ENCODE measurements around the gene SLC2A8.

Gene SLC2A8, protein sequence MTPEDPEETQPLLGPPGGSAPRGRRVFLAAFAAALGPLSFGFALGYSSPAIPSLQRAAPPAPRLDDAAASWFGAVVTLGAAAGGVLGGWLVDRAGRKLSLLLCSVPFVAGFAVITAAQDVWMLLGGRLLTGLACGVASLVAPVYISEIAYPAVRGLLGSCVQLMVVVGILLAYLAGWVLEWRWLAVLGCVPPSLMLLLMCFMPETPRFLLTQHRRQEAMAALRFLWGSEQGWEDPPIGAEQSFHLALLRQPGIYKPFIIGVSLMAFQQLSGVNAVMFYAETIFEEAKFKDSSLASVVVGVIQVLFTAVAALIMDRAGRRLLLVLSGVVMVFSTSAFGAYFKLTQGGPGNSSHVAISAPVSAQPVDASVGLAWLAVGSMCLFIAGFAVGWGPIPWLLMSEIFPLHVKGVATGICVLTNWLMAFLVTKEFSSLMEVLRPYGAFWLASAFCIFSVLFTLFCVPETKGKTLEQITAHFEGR

DNA sequence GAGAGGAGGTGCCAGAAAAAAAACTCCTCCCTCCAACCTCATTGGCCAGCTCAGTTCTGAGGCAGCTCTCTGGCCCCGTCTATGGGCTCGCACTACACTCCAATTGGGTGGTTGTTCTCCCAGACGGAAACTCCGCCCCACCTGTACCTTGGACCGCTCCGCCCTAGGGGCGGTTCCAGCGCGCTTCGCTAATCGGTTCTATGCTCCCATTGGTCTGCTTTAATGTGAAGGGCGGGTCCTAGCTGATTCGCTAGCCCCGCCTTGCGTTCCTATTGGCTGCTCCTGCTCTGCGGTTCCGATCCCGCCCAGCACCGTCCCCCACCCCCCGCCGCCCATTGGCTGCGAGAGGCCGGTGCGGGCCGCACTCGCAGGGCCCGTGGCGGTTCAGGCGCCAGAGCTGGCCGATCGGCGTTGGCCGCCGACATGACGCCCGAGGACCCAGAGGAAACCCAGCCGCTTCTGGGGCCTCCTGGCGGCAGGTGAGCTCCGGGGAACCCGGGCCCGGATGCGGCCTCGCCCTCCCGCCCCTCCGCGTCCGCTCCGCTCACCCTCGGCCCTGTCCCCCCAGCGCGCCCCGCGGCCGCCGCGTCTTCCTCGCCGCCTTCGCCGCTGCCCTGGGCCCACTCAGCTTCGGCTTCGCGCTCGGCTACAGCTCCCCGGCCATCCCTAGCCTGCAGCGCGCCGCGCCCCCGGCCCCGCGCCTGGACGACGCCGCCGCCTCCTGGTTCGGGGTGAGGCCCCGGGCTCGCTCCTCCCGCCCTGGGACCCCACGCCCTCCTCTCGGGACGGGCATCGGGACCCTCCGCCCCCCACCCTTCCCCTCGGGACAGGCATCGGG, at the start of gene SLC2A8:
TSS of gene SLC2A8 (plus strand) at position 362 of the 838 bp plus-strand sequence. CDS start at position 424, 62 bp downstream.
- peak; percentile 97 for DNase-seq

GRCh38 chr9:127347831-127348776, 48.9 kb upstream of the SLC2A8 start:
- DNase-seq: no peak

DNA sequence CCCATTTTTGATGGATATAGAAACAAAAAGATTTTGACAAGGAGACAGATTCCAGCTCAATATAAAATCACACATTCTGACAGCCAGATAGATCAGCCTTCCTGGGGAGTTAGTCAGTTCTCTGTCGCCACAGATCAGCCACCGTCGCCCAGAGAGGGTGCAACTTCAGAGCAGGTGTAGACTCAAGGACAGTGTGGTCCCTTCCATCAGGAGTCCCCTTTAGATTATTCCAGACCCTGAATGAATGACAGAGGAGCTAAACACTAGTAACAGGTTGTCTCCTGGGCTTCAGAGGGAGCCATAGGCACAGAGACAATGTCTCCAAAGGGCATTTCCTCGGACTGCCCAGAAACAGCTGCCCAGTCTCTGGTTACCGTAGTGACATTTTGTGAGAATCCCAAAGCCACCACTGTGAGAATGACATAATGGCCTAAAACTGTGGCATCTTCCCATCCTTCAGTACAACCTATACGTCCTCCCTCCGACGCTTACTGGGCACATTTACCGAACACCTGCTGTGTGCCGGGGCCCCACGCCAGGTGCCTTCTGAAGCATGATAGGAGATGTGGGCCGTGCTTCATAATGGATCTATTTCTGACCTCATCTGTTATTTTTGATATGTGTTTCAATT, 47.4 kb upstream of the SLC2A8 start:
- DNase-seq: no peak

GRCh38 chr9:127351182-127352166, 45.5 kb upstream of the SLC2A8 start:
- DNase-seq: no peak

DNA sequence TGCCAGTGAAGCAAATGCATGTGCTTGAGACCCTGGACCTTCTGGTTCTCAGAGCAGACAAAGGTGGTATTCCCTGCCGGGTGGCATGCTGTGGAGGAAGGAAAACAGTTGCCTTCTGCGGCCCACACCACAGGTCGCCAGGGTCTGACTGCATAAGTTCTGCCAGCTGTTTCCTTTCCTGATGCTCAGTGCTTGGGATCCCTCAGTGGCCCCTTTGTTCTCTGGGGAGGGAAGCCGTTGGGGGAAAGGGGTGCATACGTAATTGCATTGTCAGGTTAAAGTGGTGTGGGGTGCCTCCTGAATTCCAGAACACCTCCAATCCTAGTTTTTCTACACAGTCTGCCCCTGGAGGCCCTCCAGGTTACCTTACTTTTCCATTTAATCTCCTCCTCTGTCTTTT, 43.1 kb upstream of the SLC2A8 start:
- no peak for DNase-seq

DNA sequence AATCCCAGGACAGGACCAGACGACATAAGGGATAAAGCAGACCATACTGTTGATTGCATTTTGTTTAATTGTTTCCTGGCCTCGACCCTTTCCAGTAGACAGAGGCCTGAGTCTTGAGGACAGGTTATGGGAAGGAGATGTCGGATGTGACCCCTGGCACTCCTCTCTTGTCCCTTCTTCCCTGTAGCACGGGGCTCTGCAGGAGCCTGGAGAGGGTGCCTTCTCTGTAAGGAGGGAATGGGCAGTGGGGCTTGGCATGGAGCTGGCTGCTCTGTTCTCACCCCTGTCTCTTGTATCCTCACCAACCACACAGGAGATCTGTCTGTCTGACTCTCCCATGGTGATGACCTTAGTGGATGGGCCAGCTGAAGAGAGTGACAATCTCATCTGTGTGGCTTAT, 40.1 kb upstream of the SLC2A8 start:
- DNase-seq: no peak

- DNase-seq: no peak
These were observed 38.9 kb upstream of the SLC2A8 start for GRCh38 chr9:127358023-127358535.

DNA sequence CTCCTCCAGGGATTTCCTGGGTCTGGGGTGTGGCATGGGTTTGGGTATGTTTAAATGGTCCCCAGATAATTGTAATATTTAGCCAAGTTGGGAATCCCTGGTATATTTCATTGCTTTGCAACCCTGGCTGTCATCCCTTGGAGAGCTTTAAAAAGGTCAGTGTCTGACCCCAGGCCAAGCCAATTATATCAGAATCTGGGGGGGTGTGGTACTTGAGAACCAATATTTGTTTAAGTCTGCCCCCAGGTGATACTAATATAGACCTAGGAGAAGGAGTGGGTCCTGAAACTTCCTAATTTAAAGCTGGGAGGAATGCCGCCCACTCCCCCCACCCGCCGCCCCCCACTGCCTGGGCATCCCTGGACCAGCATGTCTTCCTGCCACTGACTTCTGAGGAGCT, 38.2 kb upstream of the SLC2A8 start:
- no peak for DNase-seq

DNA sequence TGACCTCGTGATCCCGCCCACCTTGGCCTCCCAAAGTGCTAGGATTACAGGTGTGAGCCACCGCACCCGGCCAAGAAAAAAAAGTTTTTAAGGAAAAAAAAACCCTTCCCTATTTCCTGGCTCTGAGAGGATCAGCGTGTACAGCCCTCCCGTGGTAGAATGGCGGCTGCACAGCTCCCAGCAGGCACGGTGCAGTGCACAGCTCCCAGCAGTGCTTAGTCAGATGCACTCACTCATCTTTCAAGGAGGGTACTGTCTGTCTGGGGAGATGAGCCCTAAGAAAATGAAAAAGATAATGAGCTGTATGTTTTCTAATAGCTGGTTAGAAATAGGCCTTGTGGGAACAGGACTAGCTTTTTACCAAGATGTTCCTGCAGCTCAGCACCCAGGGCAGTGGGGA, 36.7 kb upstream of the SLC2A8 start:
- no peak for DNase-seq

DNA sequence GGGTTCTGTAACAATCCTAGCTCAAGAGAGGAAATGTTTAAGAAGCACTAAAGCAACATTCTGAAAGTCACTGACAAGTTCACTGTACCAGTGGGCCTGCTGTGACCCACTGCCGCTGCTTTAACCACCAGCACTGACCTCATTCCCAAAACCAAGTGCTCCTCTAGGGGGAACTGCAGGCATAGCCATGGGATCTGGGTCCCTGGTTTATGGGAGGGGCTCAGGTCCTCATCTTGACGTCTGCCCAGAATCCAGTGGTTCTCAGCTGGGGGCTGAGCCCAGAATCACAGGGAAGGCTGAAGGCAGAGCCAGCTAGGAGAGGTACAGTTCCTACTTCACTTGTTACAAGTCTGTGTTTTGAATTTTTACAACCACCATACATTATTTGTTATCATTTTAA, 36.1 kb upstream of the SLC2A8 start:
- DNase-seq: peak; percentile 18

GRCh38 chr9:127361561-127361960, 35.4 kb upstream of the SLC2A8 start:
- peak; percentile 25 for DNase-seq

DNA sequence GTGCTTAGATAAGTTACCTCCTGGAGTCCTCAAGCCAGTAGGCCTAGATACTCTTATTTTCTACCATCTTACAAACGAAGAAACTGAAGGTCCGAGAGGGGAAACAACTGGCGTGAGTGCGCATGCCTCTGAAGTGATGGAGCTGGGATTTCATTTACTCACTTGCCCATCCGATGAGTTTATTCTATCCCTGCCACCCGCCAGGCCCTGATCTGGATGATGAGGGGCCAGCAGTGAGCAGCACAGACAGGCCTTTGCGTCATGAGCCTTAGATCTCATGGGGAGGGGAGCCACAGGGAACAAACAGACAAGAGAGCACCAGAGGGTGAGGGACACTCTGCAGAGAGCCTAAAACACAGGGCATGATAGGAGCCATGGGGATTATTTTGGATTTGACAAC, 34.1 kb upstream of the SLC2A8 start:
- DNase-seq: no peak

DNA sequence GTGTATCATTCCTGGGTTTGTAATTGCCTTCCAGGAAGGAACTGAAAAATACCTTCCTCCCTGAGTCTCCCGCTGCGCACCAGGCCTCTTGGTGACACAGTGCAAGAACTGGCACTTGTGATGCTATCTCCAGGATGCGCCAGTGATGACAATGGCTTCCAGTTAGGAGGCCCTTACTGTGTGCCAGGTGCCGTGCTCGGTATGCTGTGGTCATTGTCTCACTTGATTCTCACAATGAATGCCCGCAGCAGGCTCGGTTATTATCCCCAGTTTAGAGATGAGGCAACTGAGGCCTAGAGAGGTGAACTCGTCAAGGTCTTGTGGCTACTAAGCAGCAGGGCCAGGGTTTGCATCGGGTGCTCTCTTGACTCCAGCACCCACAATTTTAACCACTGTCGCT, 31.5 kb upstream of the SLC2A8 start:
- no peak for DNase-seq

DNA sequence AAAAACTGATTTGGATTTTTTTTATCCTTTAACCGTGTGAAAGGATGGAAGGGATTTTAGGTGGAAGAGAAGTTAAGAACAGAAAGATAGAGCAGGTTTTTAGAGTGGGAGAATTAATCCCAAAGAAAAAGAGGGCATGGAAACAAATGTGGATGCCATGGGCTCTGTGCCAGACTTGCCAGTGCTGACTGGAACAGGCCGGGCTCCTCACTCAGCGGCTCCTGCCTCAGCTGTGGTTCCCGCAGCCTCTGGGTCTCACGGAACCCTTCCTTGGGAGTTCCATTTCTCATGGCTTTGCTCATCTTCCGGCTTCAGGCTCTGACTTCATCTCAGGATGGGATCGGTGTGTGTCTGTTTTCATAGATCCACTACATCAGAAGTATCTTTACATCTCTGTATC, 30.4 kb upstream of the SLC2A8 start:
- DNase-seq: no peak

DNA sequence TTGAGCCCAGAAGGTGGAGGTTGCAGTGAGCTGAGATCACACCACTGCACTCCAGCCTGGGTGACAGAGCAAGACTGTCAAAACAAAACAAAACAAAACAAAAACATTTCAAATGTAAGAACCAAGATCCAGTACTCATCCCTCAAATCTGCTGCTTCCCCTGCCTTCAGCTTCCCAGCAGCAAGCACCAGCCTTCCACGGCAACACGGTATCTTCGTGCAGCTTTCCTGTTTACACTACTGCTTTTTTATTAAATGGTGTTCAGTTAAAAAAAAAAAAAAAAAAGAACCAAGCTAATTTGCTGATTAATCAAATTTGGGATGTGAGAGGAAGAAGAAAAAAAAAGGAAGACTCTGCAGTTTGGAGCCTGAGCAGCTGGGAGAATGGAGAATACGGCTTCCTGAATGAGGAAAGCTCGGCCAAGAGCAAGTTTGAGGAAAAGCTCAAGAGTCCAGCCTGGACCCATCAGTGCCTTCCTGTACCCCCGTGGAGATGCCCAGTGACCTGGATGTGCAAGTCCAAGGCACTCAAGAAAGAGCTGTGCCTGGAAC, 28.0 kb upstream of the SLC2A8 start:
- no peak for DNase-seq

DNA sequence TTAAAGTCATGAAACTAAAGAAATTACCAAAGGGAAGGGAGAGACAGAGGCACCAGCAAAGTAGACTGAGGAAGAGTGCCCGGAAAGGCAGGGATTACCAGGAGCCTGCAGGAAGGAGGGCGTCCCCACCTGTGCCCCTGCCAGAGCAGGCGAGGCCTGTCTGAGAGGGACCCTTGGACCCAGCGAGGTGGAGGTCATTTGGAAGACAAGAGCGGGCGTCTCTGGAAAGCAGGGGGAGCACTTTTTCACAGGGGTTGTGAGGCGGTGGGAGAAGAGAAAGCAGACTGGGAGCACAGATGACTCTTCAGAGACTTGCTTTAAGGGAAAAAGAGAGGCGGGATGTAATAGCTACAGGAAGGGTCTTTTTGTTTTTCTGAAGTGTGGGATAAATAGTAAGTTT, 27.5 kb upstream of the SLC2A8 start:
- no peak for DNase-seq

GRCh38 chr9:127370147-127370579, 26.8 kb upstream of the SLC2A8 start:
- no peak for DNase-seq

GRCh38 chr9:127370672-127371648, 26.0 kb upstream of the SLC2A8 start:
- DNase-seq: no peak

DNA sequence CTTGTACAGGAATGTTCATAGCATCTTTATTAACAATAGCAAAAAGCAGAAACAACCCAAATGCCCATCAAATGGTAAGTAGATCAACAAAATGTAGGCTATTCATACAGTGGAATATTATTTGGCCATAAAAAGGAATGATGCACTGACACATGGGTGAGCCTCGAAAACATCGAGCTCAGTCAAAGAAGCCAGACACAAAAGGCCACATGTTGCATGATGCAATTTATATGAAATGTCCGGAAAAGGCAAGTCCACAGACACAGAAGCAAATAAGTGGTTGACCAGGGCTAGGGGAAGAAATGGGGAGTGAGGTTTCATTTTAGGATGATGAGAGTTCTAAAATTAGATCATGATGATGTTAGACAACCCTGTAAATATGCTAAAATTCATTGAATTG, 16.5 kb upstream of the SLC2A8 start:
- no peak for DNase-seq
